ENCODE results near the gene ERCC6L2. TPM values are rescaled to one million over a fixed set of nuclear protein-coding genes. Genes with fewer than 3 reads are reported as not detected.

Gene ERCC6L2
- total RNA-seq, 1 donor, result 37.3 TPM

DNA sequence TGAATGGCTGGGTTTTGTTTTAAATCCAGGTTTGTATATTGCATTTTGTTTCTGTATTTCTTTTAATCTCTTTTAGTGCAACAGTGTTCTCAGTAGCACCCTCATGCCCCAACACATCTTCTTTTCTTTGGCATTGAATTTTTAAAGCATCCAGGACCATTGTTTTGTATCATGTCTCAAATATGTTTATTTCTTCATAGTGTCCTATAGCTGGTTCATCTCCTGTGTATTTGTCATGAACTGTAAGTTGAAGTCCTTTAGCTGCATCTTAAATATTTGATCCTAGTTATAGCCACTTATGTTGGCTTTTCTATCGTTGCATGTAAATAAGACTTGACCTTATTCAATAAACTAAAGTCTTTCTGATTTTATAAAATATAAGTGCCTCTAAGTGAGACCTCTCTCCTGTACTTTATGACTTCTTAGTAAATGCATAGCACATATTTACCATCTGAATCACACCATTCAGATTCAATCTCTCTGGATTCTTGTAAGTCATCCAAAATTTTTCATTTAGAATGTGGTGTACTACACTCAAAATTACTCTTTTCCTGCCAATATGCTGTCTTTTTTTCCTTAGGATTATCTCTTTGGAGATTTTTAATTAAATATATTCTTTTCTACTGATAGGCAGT is 21.0 kb upstream of the ERCC6L2 start:
- no peaks in the 10 kb centered on the region for H3K9me3 ChIP-seq (ENCODE audit: low read depth, low read length)
- no peak overlapping the region for H3K4me3 ChIP-seq (ENCODE audit: low read length)
- peaks cover 11% of the 10 kb centered on the region for H3K4me1 ChIP-seq (ENCODE audit: insufficient read depth, low read length)
- no peaks in the 10 kb centered on the region for H3K27me3 ChIP-seq (ENCODE audit: insufficient read depth, low read length)

DNA sequence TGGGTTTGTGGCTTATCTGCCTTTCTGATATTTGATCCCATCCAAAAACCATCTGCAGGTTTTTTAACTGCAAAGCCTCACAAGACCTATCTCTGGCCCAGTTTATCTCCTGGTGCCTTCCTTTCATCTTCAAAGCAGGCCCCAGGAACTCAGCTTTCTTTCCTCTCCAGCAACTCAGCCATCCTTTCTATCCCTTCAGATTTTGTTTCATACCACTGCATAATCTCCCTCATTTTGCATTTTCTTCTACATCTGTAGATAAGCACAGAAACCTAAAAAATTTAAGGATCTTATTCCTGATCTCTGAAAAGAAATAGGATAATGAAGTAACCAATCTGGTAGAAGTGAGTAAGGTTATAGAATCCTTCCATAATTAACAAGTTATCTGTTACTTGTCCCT is 19.5 kb upstream of the ERCC6L2 start:
- H3K4me3 ChIP-seq (ENCODE audit: low read length), result no peak overlapping the region
- peaks cover 11% of the 10 kb centered on the region for H3K4me1 ChIP-seq (ENCODE audit: insufficient read depth, low read length)
- no peaks in the 10 kb centered on the region for H3K27me3 ChIP-seq (ENCODE audit: insufficient read depth, low read length)
- H3K9me3 ChIP-seq (ENCODE audit: low read depth, low read length), result no peaks in the 10 kb centered on the region

DNA sequence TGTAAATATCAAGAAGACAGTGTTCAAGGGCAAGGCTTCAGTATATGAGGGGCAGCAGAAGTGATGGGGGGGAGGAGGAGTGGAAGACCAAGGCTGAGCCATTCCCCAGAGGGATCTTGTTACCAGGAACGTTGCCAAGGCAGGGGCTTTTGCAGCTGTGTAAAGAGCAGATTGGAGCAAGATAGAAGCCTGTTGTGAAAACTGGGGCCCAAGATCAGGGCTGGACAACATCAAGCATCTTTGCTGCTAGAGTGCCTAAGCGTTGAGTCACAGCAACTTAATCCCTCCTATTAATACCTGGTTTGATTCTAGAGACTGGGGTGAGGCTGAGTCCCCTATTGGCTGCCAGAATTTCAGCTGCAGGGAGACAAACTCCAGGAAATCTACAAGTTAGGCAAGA is 18.4 kb upstream of the ERCC6L2 start:
- peaks cover 5% of the 10 kb centered on the region for H3K9me3 ChIP-seq (ENCODE audit: low read depth, low read length)
- H3K27me3 ChIP-seq (ENCODE audit: insufficient read depth, low read length), result no peaks in the 10 kb centered on the region
- H3K4me1 ChIP-seq (ENCODE audit: insufficient read depth, low read length), result peaks cover 11% of the 10 kb centered on the region
- no peak overlapping the region for H3K4me3 ChIP-seq (ENCODE audit: low read length)

DNA sequence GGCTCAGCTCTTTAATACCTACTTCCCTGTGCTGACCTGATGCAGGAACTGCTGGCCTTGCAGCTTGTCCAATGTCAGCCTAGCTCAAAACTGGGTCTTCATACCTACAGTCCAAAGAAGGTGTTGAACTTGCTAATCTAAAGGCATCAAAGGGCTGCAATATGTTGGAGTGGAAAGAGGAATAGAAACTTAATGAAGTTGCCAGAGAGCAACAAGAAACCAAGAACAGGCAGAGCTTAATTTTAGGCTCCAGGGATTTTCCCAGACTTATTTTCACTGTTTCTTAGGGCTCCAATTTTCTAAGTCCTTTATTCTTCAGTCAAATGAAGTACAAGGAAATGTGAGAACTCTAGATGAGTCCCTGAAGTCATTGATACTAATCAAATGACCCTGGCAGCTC is 17.6 kb upstream of the ERCC6L2 start:
- Histone ChIP-seq H3K9me3 (ENCODE audit: low read depth, low read length) (peaks cover 12% of the 10 kb centered on the region), H3K4me3 (ENCODE audit: low read length) (no peak overlapping the region), H3K27me3 (ENCODE audit: insufficient read depth, low read length) (no peaks in the 10 kb centered on the region), H3K4me1 (ENCODE audit: insufficient read depth, low read length) (peaks cover 11% of the 10 kb centered on the region)

DNA sequence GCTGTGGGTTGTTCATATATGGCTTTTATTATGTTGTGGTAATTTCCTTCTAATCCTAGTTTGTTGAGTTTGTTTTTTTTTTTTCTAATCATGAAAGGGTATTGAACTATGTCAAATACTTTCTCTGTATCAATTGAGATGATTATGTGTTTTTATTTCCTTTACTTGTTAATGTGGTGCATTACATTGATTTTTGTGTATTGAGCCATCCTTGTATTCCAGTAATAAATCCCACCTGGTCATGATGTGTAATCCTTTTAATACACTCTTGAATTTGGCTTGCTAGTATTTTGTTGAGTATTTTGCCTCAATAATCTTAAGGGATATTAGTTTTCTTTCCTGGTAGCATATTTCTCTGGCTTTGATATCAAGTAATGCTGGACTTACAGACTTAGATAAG is 13.1 kb upstream of the ERCC6L2 start:
- Histone ChIP-seq H3K9me3 (ENCODE audit: low read depth, low read length) (peaks cover 19% of the 10 kb centered on the region), H3K4me3 (ENCODE audit: low read length) (no peak overlapping the region), H3K27me3 (ENCODE audit: insufficient read depth, low read length) (no peaks in the 10 kb centered on the region), H3K4me1 (ENCODE audit: insufficient read depth, low read length) (peaks cover 8% of the 10 kb centered on the region)

DNA sequence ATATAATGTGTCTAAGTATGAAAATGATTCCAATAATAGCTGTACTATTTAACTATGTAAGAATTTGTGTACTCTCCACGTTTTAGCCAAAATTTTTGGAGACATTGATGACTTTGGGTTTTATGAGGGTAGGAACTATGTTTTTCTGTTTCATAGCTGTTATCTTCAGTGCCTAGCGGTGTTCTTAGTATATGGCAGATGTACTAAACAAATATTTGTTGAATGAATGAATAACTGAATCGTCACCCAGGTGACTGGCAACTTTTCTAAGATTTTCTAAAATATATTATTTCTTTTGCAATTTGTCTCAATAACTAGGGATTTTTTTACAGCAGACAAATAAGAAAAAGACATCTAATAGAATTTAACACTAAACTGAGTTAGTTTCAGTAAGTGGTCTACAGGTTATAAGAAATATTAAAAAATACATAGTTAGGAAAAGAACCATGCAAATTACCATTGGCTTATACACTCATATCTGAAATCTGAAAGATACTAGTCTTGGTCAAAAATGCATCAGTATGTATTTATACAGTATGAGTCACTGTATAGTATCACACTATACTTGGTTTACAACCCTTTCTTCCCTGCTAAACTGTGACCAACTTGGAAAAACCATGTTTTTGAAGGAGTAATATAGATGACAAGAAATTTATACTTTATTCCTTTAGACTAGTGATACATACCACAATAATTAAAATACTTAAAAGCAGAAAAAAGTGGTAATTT is 10.5 kb upstream of the ERCC6L2 start:
- no peak overlapping the region for H3K4me3 ChIP-seq (ENCODE audit: low read length)
- H3K27me3 ChIP-seq (ENCODE audit: insufficient read depth, low read length), result no peaks in the 10 kb centered on the region
- H3K4me1 ChIP-seq (ENCODE audit: insufficient read depth, low read length), result no peaks in the 10 kb centered on the region
- H3K9me3 ChIP-seq (ENCODE audit: low read depth, low read length), result peaks cover 19% of the 10 kb centered on the region

DNA sequence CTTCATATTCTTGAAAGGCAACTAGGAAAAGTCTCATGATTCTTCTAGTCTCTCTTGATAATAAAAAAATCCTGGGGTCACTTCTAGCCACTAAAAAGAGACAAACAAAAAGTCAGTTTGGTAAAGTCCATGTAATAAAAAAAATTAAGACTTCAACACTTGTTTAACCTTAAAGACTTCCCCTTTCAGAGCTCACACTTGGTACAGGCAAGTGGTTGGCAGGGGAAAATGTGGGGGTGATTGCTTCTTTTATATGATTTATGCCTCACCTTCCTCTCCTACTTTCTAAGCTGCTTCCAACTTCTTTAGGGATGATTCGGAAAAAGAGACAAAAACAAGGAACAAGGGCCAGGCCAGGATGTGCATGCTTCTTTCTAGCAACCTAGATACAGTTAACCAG is 5.1 kb upstream of the ERCC6L2 start:
- H3K4me1 ChIP-seq (ENCODE audit: insufficient read depth, low read length), result peaks cover 7% of the 10 kb centered on the region
- no peak overlapping the region for H3K4me3 ChIP-seq (ENCODE audit: low read length)
- H3K9me3 ChIP-seq (ENCODE audit: low read depth, low read length), result no peaks in the 10 kb centered on the region
- H3K27me3 ChIP-seq (ENCODE audit: insufficient read depth, low read length), result no peaks in the 10 kb centered on the region

DNA sequence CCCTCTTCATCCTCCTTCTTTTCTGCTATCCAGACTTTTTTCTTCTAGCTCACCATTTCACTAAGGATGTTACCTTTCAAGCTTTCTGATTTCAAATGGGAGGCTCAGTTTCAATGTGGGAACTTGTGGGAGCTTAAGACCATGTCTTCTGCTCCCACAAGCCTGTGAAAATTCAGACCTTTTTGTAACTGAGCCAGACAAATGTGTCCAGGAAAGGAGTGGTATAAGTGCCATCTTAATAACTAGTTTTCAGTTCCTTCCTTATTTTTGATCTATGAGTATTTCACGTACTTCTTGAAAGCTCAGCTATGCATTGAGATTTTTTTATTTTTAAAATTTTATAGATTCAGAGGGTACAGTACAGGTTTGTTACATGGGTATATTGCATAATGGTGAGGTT is 4.6 kb upstream of the ERCC6L2 start:
- Histone ChIP-seq H3K4me3 (ENCODE audit: low read length) (no peak overlapping the region), H3K27me3 (ENCODE audit: insufficient read depth, low read length) (no peaks in the 10 kb centered on the region), H3K4me1 (ENCODE audit: insufficient read depth, low read length) (peaks cover 7% of the 10 kb centered on the region), H3K9me3 (ENCODE audit: low read depth, low read length) (no peaks in the 10 kb centered on the region)

DNA sequence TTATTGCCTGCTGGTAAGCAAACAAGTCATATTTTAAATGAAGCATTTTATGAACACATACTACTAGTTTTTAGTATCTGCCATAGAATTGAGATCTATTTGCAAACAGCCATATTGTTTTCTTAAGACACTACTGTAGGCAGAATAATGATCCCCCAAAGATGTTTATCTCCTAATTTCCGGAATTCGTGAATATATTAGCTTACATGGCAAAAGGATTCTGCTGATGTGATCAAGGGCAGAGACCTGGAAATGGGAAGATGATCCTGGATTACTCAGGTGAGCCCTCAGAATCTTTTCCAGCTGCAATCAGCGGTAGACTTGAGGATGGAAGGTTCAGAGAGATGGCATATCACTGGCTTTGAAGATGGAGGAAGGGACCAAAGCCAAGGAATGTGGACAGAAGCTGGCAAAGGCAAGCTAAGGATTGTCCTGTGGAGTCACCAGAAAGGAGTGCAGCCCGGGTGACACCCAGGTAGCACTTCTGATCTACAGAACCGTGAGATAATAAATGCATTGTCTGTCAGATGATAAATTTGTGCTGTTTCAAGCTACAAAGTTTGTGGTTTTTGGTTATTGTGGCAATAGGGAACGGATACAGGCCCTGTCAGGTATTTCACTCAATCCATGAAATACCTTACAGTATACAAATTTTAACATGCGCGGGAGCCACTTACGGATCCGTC is 1.0 kb upstream of the ERCC6L2 start:
- no peaks in the 10 kb centered on the region for H3K9me3 ChIP-seq (ENCODE audit: low read depth, low read length)
- no peaks in the 10 kb centered on the region for H3K27me3 ChIP-seq (ENCODE audit: insufficient read depth, low read length)
- H3K4me3 ChIP-seq (ENCODE audit: low read length), result no peak overlapping the region
- peaks cover 7% of the 10 kb centered on the region for H3K4me1 ChIP-seq (ENCODE audit: insufficient read depth, low read length)

DNA sequence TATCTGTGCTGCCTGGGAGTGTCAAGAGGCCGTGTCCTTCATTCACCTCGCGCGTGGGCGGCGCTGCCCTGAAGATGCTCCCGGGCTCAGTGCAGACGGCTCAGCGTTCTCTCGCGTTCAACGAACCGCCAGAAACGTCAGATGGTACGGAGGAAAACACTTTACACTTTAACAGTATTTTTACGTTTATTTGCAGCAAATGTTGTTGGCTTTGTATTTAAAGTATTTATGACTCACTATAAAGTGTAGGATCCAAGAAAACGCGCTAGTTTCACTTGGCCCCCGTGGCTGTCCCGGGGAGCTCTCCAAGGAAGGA is 544 bp upstream of the ERCC6L2 start:
- Histone ChIP-seq H3K4me1 (ENCODE audit: insufficient read depth, low read length) (peaks cover 7% of the 10 kb centered on the region), H3K27me3 (ENCODE audit: insufficient read depth, low read length) (no peaks in the 10 kb centered on the region), H3K4me3 (ENCODE audit: low read length) (no peak overlapping the region), H3K9me3 (ENCODE audit: low read depth, low read length) (no peaks in the 10 kb centered on the region)

DNA sequence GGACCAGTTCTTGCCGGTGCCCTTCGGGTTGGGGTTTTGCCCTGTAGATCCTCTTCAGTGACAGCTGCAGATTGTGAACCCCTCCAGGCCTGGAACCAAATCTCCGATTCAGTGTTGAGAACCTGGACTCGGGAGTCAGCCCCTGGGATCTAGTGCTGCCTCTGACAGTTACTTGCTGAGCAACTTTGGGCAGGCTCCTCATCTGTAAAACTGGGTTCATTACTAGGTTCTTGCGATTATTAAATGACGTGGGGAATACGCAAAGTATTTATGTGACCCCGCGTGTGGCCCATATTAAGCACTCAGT is 600 bp downstream of the ERCC6L2 start:
- Histone ChIP-seq H3K4me1 (ENCODE audit: insufficient read depth, low read length) (peaks cover 7% of the 10 kb centered on the region), H3K4me3 (ENCODE audit: low read length) (no peak overlapping the region), H3K27me3 (ENCODE audit: insufficient read depth, low read length) (no peaks in the 10 kb centered on the region), H3K9me3 (ENCODE audit: low read depth, low read length) (no peaks in the 10 kb centered on the region)

DNA sequence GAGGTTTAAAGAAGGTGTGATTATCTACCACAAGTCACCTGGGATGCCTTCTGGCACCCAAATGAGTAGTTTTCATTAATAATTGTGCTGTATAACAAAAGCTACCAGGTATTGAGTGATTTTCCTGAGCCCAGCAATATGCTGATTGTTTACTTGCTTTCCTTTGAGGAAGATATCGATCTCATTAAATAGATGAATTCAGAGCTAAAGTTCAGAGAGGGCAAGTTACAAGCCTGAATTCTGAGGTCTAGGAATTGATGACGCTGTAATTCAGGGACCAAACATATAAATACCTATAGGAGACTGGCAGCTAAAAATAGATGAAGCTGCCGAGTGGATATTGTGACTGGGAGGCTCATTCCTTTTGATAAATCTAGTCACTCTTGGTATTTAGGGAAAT is 1.1 kb downstream of the ERCC6L2 start:
- no peaks in the 10 kb centered on the region for H3K27me3 ChIP-seq (ENCODE audit: insufficient read depth, low read length)
- H3K4me1 ChIP-seq (ENCODE audit: insufficient read depth, low read length), result peaks cover 8% of the 10 kb centered on the region
- no peaks in the 10 kb centered on the region for H3K9me3 ChIP-seq (ENCODE audit: low read depth, low read length)
- H3K4me3 ChIP-seq (ENCODE audit: low read length), result no peak overlapping the region

DNA sequence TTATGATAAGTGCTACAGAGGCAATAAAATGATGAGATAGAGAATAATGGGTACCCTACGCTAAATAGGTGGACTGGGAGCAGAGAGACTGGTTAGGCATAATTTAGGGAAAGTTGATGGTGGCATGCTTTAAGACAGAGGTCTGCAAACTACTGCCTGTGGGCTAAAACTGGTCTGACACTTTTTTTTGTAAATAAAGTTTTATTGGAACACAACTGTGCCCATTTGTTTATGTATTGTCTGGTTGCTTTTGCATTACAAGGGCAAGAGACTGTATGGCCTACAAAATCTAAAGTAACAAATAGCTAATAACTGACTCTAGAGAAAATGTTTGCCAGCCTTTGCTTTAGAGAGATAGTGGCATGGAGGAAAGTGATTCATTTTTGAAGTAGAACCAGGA is 2.5 kb downstream of the ERCC6L2 start:
- H3K4me3 ChIP-seq (ENCODE audit: low read length), result no peak overlapping the region
- peaks cover 15% of the 10 kb centered on the region for H3K4me1 ChIP-seq (ENCODE audit: insufficient read depth, low read length)
- no peaks in the 10 kb centered on the region for H3K27me3 ChIP-seq (ENCODE audit: insufficient read depth, low read length)
- H3K9me3 ChIP-seq (ENCODE audit: low read depth, low read length), result no peaks in the 10 kb centered on the region

DNA sequence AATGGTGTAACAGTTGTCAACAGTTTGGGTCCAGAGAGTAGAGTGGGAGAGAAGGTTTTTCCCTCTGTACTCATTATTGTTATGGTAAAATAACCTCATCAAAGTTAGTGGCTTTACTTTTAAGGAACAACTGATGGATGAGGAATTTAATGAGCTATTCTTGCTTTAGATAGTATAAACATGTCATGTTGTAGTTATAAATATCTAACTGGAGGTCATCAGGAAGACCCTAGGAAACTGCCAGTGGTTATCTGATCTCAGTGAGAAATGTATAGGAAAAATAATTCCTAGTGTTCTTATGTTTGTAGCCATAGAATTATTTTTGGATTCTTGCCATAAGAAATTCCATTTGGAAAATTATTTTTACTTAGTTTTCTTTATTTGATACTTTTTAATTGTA is 4.1 kb downstream of the ERCC6L2 start:
- Histone ChIP-seq H3K4me1 (ENCODE audit: insufficient read depth, low read length) (peaks cover 13% of the 10 kb centered on the region), H3K27me3 (ENCODE audit: insufficient read depth, low read length) (no peaks in the 10 kb centered on the region), H3K4me3 (ENCODE audit: low read length) (no peak overlapping the region), H3K9me3 (ENCODE audit: low read depth, low read length) (no peaks in the 10 kb centered on the region)

DNA sequence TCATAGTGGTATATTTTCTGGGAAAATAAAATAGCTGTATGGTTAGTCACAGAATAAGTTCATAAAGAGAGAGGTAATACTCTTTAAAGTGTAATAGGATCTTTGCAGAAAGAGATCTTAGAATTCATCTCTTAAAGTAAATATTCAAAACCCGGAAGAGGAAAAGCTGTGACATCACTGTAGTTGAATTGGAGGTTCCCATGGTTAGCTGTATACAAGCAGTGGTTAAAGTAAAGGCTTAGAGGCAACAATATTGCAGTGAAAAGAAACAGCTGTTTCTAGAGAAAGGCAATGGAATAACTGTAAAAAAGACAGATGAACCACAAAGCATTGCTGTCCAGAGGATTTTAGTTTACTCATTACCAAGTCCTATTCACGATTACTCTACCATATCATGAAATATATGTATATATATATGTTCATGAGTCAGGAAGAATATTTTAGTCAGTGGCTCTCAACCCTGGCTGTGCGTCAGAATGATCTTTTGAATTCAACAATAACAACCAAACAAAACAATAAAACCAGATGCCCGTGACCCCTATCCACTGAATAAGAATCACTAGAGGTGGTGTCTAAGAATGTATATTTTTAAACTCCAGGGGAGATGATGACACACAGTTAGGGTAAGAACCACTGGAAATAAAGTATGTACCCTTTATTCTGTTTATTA is 4.7 kb downstream of the ERCC6L2 start:
- H3K9me3 ChIP-seq (ENCODE audit: low read depth, low read length), result no peaks in the 10 kb centered on the region
- H3K27me3 ChIP-seq (ENCODE audit: insufficient read depth, low read length), result no peaks in the 10 kb centered on the region
- no peak overlapping the region for H3K4me3 ChIP-seq (ENCODE audit: low read length)
- peaks cover 11% of the 10 kb centered on the region for H3K4me1 ChIP-seq (ENCODE audit: insufficient read depth, low read length)

Data from mononuclear cell (primary cell).